Thoracic aorta (tissue), 2 donors: Measurements from ENCODE around the gene ALK. TPM values are rescaled to one million over a fixed set of nuclear protein-coding genes. Genes with fewer than 3 reads are reported as not detected.

Experiments used
- ATAC-seq: fragments of 150-250 bp; one replicate; pipeline ENCODE4 v1.8.0; 2017; ENCODE audit warnings: low read depth; ENCODE audit not compliant: insufficient number of reproducible peaks, low FRiP score
- DNase-seq: peaks from one replicate; pipeline ENCODE4 v3.0.0-alpha.2; 2020; ENCODE audit warnings: low spot score
- H3K27ac ChIP-seq, 2 donors: fragments of 200-600 bp; sonication (generic); 1 replicate in 1 of 2; 2 replicates in 1 of 2; pipeline ENCODE4 v1.5.1; 2016; ENCODE audit warnings: mild to moderate bottlenecking in 2 of 2, moderate library complexity in 2 of 2
- H3K27me3 ChIP-seq: fragments of 200-600 bp; sonication (generic); replicated peaks from 2 replicates; pipeline ENCODE4 v1.6.0; 2016; ENCODE audit warnings: mild to moderate bottlenecking; ENCODE audit not compliant: insufficient read depth
- H3K36me3 ChIP-seq: fragments of 200-600 bp; sonication (generic); one replicate; pipeline ENCODE4 v1.5.1; 2016
- H3K4me1 ChIP-seq, 2 donors: fragments of 200-600 bp; sonication (generic); 1 replicate in 1 of 2; 2 replicates in 1 of 2; pipeline versions ENCODE4 v1.5.1 to v1.6.0; 2016; ENCODE audit warnings: low read depth in 2 of 2, mild to moderate bottlenecking in 1 of 2; ENCODE audit not compliant: control insufficient read depth in 1 of 2
- H3K4me3 ChIP-seq: fragments of 200-600 bp; sonication (generic); 2 replicates; pipeline ENCODE4 v1.5.1; 2016; ENCODE audit warnings: mild to moderate bottlenecking
- H3K9me3 ChIP-seq: fragments of 200-600 bp; sonication (generic); 2 replicates; pipeline ENCODE4 v1.5.1; 2016
- CTCF ChIP-seq: fragments of 200-600 bp; sonication (generic); IDR thresholded peaks from one replicate; pipeline ENCODE4 v1.5.1; 2019; ENCODE audit warnings: antibody characterized with exemption
- total RNA-seq, 2 donors: library from RNA; depleted of rRNA; stranded (reverse); fragments of >200 nt; gene quantifications; one replicate each; pipeline versions ENCODE4 v1.1.0 to v1.2.3, GENCODE V29; 2016

ALK gene
- total RNA-seq, 2 donors from 2014 or later = 2.0 TPM; not detected in 1

DNA sequence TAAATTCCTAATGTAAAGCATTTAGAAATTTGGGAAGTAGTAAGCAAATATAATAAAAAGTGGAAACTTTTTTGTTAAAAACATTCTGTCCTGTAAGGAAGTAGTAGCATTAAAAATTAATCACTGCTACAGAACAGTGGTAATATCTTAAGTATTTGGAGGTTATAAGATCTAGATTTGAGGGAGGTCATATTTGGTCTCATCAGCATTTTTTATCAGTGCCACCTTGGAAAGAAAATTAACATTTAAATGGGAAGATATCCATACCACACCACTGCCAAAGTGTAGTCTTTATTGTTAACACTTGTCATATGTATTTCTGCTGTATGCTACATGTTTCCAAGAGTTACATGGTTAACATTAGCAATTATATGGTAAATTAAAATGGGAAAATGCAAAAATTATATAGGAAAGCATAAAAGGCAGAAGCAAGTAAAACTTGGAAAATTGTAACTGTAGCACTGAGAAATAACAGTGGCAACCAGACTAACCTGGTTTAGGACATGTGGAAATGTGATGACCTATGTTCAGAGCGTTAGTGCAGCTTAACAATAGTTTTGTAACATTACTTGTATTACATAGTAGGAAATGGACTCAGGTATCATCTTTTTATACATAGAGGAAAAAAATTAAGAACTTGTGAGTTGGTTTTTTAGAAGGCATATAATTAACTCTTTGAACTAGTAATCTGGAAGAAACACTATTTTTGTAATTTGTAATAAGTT is 759.0 kb downstream of the ALK start:
- no peak for TF ChIP-seq CTCF
- ATAC-seq (no peak), DNase-seq (no peak)
- H3K4me3 ChIP-seq = no peak overlapping the region
- H3K27me3 ChIP-seq = no peaks in the 10 kb centered on the region
- peaks cover 3 to 6% of the 10 kb centered on the region in 2 donors for H3K4me1 ChIP-seq
- no peak overlapping the region for H3K27ac ChIP-seq
- no peaks in the 10 kb centered on the region for H3K9me3 ChIP-seq
- H3K36me3 ChIP-seq = peaks cover 9% of the 10 kb centered on the region

GRCh38 chr2:29160184-29160583 is 761.2 kb downstream of the ALK start:
- H3K27ac ChIP-seq = no peak overlapping the region
- ATAC-seq (no peak), DNase-seq (no peak)
- peaks cover 3 to 6% of the 10 kb centered on the region in 2 donors for H3K4me1 ChIP-seq
- no peaks in the 10 kb centered on the region for H3K27me3 ChIP-seq
- TF ChIP-seq CTCF = no peak
- no peaks in the 10 kb centered on the region for H3K9me3 ChIP-seq
- no peak overlapping the region for H3K4me3 ChIP-seq
- peaks cover 13% of the 10 kb centered on the region for H3K36me3 ChIP-seq

DNA sequence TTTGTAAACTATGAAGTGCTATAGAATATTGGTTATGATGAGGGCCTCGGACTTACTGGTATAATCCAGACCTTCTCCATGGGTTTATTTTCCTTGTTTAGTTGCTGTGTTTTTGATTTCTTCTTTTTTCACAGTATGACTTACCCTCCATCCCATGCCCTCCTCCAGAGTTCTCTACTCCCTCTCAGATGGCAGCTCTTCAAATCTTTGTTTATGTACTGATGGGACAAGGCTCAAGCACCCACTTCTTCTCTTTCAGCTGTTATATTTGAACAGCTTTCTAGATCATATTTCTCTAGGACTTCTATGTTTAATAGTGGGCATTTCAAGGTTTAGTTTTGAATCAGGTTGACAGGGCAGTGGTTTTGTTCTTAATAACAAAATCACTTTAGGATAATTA is 762.3 kb downstream of the ALK start:
- H3K4me3 ChIP-seq = no peak overlapping the region
- H3K9me3 ChIP-seq = no peaks in the 10 kb centered on the region
- TF ChIP-seq CTCF = no peak
- no peaks in the 10 kb centered on the region for H3K27me3 ChIP-seq
- peaks cover 3 to 6% of the 10 kb centered on the region in 2 donors for H3K4me1 ChIP-seq
- ATAC-seq = no peak
- no peak overlapping the region for H3K27ac ChIP-seq
- peaks cover 21% of the 10 kb centered on the region for H3K36me3 ChIP-seq
- no peak for DNase-seq

- no peak for ATAC-seq
These were observed 764.3 kb downstream of the ALK start for GRCh38 chr2:29157131-29157530.

GRCh38 chr2:29155578-29155977 is 765.8 kb downstream of the ALK start:
- Histone ChIP-seq H3K27ac (no peak overlapping the region), H3K4me1 (peaks cover 3 to 6% of the 10 kb centered on the region in 2 donors), H3K36me3 (peaks cover 21% of the 10 kb centered on the region), H3K9me3 (no peaks in the 10 kb centered on the region), H3K4me3 (no peak overlapping the region), H3K27me3 (no peaks in the 10 kb centered on the region)
- DNase-seq (no peak), ATAC-seq (no peak)
- TF ChIP-seq CTCF = no peak

More at GRCh38 chr2:29157131-29157530, 764.3 kb downstream of the ALK start:
- DNase-seq = no peak
- H3K9me3 ChIP-seq = no peaks in the 10 kb centered on the region
- H3K4me3 ChIP-seq = no peak overlapping the region
- TF ChIP-seq CTCF = no peak
- no peaks in the 10 kb centered on the region for H3K27me3 ChIP-seq
- H3K36me3 ChIP-seq = peaks cover 21% of the 10 kb centered on the region
- peak overlapping the region; percentile 3 to 35 for H3K27ac ChIP-seq
- peaks cover 3 to 6% of the 10 kb centered on the region in 2 donors for H3K4me1 ChIP-seq
